NOMO-1 (cell line): ENCODE data around the gene PATJ.
A peak's percentile ranks its signal among the peaks of the same experiment; 100 is the strongest.
"Not testable (repeated sequence)": the region's sequence is repeated elsewhere in the genome, so short reads cannot be mapped to it uniquely, and the experiment has no call there.

ENCODE experiments used
- DNase-seq, 2 experiments: peaks; one replicate each; lab custom pipeline; 2025; ENCODE audit not compliant: unreplicated experiment in 2 of 2; lab: John Stamatoyannopoulos, UW

Gene PATJ, protein sequence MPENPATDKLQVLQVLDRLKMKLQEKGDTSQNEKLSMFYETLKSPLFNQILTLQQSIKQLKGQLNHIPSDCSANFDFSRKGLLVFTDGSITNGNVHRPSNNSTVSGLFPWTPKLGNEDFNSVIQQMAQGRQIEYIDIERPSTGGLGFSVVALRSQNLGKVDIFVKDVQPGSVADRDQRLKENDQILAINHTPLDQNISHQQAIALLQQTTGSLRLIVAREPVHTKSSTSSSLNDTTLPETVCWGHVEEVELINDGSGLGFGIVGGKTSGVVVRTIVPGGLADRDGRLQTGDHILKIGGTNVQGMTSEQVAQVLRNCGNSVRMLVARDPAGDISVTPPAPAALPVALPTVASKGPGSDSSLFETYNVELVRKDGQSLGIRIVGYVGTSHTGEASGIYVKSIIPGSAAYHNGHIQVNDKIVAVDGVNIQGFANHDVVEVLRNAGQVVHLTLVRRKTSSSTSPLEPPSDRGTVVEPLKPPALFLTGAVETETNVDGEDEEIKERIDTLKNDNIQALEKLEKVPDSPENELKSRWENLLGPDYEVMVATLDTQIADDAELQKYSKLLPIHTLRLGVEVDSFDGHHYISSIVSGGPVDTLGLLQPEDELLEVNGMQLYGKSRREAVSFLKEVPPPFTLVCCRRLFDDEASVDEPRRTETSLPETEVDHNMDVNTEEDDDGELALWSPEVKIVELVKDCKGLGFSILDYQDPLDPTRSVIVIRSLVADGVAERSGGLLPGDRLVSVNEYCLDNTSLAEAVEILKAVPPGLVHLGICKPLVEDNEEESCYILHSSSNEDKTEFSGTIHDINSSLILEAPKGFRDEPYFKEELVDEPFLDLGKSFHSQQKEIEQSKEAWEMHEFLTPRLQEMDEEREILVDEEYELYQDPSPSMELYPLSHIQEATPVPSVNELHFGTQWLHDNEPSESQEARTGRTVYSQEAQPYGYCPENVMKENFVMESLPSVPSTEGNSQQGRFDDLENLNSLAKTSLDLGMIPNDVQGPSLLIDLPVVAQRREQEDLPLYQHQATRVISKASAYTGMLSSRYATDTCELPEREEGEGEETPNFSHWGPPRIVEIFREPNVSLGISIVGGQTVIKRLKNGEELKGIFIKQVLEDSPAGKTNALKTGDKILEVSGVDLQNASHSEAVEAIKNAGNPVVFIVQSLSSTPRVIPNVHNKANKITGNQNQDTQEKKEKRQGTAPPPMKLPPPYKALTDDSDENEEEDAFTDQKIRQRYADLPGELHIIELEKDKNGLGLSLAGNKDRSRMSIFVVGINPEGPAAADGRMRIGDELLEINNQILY (N-terminal part only)

DNA sequence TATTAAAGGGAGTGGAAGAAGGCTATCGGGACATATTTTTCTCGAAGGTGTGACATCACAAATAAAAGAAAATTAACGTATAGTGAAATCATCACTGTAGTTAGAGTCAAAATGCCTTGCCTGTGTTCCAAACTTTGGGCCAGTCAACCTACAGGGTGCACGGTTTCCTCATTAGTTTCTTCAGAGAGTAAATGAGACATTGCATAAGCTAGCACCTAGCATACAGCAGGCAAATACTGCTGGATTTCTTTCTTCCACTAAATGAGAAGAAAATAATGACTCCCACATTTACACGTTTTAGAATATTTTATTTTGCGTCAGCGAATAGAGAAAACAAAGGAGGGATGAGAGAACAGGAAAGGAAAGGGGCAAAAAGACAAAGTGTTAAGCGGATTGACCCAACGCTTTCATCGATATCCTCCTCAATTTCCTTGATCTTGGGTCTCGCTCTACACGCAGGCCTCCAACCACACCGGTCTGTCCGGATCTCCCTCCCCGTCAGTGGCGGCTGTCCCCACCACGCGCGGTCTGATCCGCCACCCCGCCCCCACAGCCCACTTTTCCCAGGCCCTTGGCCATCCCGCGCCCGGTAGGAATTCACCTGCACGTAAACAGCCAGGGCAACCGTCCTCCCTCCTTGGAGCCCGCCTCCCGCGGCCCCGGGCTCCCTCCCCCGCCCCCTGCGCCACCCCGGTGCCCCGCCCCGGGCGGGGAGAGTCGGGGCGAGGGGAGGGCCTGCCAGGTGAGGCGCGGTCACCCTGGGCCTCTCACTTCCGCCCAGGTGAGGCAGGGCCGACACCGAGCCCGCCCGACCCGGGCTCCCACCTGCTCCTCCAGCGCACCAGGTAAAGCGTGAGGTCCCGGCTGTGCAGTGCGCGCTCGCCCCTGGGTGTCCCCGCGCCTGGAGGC is at the start of gene PATJ:
Gene PATJ, plus strand, starts transcription at position 770 of the 909 bp plus-strand sequence. CDS start 20,413 bp downstream, outside the sequence.
- no peak for DNase-seq

DNA sequence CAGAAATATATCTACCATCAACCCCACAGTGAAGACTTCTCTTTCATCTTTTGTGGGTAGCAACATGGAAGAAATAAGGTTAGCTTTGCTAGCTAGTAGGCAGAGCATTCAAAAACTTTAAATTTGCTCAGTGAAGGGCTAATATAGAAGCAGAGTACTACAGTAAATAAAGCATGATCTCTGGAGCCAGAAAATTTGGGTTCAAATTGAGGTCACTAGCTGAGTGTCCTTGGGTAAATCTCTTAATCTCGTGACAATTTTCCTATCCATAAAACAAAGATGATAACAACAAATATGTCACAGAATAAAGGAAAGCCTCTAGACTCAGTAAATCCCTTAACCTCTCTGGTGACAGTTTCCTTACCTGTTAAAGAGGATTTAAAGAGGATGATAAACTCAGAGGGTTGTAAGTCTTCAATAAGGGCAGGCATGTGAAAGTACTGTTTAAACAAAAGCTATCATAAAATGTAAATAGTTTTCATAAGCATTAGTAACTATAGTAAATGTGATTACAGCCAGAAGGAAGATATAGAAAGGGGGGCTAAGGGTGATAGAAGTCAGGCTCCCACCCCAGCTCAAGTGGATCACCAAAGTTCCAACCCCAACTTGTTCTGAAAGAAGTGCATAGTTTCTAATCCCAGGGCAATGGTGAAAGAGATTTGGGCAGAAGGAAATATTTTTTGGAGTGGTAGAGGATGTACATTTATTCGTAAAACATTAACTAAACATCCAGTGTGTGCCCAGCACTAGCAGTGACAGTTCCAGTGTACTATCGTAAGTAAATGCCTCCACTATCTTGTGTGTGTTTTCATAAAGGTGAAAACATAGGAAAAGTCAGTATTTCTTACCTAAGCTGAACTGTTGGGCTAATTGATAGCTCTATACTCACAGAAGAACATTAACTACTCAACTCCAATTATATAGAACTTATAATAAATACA is 42.1 kb upstream of the PATJ start:
- DNase-seq: no peak

DNA sequence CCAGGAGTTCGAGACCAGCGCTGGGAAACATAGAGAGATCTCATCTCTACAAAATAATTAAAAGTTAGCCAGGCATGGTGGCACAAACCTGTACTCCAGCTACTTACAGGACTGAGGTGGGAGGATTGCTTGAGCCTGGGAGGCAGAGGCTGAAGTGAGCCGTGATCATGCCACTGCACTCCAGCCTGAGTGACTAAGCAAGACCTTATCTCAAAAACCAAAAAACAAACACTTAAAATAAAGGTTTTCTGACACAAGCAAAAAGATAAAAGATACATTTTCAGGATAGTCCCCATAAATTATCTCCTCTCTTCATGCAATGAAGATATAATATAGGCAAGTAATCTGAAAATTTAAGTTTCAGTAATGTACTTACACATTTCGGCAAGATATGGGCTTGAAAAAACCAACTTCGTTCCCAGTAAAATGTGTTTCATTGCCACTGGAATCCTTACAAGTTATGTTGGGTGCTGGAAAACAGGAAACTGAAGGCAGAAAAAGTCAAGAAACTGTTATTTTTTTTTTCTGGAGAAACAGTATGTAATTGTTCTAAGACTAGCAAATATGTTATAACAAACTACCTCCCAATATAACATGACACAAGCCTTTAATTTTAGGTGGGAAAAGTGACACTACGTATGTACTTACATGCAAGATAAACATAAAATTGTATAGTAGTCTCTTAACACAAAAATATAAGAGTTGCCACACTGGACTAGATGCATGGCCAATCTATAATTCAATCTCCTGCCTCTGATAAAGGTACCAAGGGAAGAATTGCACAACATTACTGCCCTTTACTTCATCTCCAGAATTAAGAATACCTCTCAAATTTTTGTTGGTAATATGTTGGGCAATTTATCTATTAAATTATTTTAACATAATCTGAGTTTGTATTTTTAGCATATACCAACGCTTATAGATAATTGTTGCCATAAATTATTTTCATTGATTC is 33.0 kb upstream of the PATJ start:
- no peak for DNase-seq

DNA sequence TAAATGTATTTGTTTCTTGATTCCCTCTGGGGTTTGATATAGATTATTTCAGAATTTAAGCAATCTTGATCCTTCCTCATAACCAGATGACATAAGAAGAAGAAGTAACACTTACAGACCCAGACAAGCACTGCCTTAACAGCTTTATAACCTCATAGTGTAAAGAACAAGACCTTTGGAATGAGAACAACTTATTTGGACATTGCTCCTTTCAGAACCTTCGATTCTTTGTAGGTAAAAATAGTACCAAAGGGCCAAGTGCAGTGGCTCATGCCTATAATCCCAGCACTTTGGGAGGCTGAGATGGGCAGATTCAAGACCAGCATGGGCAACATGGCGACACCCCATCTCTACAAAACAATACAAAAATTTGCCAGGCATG is 32.4 kb upstream of the PATJ start:
- no peak for DNase-seq

DNA sequence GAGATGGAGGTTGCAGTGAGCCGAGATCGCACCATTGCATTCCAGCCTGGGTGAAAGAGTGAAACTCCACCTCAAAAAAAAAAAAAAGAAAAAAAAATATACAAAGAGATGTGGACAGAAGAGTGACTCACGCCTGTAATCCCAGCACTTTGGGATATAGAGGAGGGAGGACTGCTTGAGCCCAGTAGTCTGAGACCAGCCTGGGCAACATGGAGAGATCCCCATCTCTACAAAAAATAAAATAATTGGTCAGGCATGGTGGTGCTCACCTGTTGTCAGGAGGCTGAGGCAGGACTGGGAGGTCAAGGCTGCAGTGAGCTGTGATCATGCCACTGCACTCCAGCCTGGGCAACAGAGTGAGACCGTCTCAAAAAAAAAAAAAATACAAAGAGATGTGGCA is 31.0 kb upstream of the PATJ start:
- not testable (repeated sequence) for DNase-seq

DNA sequence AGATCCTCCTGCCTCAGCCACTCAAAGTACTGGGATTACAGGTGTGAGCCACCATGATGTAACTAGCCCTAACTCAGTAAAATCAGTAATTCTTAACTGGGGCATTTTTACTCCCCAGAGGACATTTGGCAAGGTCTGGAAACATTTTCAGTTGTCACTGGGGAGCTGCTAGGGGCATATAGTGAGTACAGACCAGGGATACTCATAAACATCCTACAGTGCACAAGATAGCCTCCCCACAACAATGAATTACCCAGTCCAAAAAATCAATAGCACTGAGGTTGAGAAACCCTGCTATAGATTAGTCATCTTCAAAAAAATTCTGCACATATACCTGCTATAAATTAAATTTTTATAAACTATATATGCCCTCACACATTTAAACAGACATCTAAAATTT is 30.3 kb upstream of the PATJ start:
- DNase-seq: no peak

DNA sequence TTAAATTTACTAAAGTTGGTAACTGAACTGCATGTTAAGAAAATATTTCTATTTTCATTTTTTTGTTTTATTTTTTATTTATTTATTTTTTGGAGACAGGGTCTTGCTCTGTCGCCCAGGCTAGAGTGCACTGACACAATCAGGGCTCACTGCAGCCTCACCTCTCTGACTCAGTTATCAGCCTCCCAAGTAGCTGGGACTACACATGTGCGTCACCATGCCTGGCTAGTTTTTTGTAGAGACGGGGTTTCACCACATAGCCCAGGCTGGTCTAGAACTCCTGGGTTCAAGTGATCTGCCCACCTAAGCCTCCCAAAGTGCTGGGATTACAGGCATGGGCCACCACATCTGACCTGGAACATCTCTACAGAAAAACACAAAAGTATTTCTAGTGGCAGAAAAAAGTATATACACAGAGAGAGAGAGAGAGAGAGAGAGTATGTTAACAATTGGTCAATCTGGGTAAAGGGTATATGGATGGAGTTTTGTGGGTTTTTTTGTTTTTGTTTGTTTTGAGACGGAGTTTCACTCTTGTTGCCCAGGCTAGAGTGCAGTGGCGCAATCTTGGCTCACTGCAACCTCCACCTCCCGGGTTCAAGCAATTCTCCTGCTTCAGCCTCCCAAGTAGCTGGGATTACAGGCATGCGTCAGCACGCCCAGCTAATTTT is 23.1 kb upstream of the PATJ start:
- not testable (repeated sequence) for DNase-seq

DNA sequence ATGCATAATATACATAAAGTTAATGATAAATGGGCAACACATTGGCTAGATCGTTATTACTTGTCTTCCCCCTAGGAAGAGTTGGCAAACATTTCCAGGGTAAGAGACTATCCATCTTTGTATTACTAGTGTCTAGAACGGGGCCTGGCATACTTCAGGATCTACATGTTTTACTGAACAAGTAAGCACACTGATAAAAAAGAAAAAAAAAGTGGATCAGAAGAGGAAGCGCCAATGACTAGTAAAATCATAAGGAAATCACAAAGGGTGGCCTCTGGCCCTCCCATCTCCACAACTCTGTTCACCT is 17.8 kb upstream of the PATJ start:
- DNase-seq: no peak

DNA sequence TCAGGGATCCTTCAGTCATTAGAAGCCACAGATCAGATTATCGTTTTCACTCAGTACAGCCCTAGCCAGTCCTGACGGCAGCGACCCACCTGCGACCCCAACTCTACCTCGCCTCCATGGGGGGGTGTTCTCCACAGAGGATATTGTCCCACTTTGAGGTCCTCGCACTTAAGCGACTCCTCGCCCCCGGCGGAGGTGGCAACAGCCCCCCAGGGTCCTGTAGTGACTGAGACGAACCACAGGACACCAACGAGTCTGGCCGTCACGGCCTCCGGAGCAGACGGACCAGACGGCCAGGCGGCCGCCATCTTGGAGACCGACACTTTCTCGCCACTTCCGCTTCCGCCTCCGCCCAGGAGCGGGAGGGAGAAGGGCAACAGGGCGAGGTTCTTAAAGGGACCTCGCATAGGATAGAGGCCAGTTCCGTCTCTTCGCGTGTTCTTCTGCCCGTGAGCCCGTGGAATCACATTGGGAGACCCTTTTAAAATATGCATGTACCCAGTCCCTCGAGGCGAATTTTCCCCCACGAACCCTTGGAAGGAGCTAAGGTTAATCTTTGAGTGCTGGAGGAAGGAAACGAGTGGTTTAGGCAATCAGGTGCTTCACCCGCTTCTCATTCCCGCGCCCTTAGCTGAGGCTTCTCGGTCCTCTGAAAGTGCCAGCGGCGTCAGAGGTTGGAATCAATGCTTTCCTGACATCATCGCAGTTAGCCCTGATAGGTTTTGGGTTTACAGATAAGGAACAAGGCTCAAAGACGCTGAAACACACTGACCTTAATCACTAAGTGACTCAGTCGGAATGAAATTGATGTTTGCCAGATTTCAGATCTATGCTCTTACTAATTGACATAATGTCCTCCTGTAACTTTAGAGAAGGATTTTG is 17.2 kb upstream of the PATJ start, which contains the start of gene TM2D1:
Gene TM2D1, minus strand, starts transcription at position 329 of the 882 bp plus-strand sequence. Its CDS starts 21 bp downstream, at position 308.
- peak; percentile 92 to 94 for DNase-seq

DNA sequence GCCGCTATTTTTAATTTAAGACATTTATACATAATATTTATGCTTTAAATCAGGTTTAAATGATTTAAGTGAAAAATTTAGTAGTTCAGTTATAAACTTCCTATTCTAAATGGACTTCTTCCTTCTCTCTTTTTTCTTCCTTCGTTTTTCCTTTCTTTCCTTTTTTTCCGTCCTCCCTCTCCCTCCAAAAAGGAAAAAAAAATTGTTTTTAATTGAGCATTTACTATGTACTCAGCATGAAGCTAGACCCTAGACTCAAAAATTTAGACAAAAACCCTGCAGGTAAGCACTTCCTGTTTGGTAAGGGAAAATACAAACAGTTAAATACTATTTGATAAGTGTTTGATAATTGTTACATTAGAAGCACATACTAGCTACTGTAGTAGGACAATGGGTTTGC is 14.7 kb upstream of the PATJ start:
- DNase-seq: no peak

DNA sequence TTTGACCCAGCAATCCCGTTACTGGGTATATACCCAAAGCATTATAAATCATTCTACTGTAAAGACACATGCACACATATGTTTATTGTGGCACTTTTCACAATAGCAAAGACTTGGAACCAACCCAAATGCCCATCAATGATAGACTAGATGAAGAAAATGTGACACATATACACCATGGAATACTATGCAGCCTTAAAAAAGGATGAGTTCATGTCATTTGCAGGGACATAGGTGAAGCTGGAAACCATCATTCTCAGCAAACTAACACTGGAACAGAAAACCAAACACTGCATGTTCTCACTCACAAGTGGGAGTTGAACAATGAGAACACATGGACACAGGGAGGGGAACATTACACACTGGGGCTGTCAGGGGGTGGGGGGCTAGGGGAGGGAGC is 11.6 kb upstream of the PATJ start:
- not testable (repeated sequence) for DNase-seq

DNA sequence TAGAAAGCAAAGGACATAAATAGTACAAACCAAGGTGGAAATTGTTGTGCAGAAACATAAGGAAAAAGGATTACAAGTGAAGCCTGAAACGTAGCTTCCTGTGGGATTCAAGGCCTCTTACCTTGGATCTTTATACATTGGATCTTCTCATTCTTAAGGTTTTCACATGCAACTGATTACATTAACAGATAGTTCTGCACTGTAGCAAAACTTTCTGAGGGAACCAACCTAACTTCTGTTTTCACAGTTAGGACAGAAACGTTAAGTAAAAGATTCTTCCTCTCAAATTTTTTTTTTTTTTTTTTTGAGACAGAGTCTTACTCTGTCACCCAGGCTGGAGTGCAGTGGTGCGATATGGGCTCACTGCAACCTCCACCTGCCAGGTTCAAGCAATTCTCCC is 9.6 kb upstream of the PATJ start:
- DNase-seq: peak in 1 of 2 experiments; percentile 9

DNA sequence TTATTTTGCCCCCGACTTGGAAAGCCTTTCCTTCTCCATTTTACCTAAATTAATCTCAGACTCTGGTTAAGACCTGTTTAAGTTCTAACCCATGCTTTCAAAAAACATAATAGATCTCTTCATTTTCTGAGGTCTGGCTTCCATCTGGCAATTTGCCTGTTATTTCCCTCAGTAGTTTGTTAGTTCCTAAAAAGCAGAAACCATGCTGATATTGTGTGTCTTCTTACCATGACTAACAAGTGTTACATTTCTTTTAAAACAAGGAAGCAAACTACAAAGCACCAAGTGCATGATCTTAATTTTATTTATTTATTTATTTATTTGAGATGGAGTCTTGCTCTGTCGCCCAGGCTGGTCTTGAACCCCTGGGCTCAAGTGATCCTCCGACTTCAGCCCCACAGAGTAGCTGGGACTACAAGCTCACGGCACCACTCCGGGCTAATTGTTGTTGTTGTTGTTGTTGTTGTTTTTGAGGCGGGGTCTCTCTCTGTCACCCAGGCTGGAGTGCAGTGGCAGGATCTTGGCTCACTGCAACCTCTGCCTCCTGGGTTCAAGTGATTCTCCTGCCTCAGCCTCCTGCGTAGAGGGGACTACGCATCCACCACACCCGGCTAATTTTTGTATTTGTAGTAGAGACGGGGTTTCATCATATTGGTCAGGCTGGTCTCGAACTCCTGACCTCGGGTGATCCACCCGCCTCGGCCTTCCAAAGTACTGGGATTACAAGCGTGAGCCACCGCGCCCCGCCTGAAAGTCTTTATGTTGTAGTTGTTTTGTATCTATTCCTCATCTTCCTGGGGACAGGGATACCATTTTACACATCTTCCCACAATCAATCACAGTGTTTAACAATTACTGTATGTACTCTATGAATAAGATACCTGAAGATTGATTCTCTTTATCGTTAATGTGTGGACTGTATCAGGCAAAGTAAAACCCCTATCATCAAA is 1.3 kb upstream of the PATJ start:
- no peak for DNase-seq

DNA sequence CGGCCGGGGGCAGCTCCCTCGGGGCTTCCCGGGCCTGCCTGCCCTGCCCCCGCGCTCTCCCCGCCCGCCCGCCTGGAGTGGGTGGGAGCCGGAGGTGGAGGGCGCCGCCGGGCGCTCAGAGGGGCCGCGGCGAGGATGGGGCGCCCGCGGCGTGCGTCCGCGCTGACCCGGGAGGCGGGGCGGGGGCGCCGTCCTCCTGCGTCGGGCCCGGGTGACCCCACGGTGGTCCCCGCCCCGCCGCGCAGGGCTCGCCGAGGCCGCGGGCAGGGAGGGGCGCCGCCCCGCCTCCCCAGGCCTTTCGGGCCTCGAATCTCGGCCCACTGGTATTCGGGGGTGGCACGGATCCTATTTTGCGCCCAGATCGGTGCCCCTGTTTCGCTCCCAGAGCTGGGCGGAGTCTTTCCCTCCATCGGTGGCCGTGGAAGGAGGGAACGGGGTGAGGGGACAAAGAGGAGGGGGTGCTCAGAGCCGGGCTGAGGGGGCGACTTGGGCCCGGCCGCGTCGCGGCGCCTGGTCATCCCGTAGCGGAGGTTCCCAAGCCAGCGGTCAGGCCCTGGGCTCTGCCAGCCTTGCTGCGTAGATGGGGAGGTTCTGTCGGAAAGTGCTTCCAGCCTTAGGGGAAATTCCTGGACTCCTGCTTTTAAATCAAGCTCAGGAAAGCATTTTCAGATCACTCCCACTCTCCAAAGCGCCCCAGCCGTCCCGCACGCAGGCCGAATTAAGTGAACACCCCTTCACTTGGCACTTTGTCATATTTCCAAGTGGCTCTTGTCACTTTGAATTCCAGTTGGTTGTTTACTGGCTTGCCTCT is 545 bp downstream of the PATJ start:
- DNase-seq: no peak

DNA sequence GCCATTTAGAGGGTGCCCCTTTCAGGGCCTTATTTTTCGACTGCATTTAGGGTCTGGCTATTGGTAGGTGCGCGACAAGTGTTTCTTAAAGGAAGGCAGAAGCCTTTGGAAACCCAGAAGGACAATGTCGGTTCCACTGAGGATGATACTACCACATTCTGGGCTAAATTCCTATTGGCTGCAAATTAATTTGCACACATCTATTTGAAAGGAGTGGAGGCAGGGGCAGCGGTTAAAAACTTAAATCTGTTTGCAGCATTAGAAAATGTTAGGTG is 1.1 kb downstream of the PATJ start:
- DNase-seq: no peak
